ENCODE results near the gene DHRS12.

The DHRS12 gene

GRCh38 chr13:51805925-51806324 is 2.0 kb upstream of the DHRS12 start:
- TF ChIP-seq GATA2 (IDR thresholded peaks at IDR 0.05; ENCODE audit: low read depth, low read length) (no peak), GATA3 (IDR thresholded peaks at IDR 0.05; ENCODE audit: low read depth, low read length) (no peak)

GRCh38 chr13:51805313-51805712 is 1.4 kb upstream of the DHRS12 start:
- no peak for TF ChIP-seq GATA3 (IDR thresholded peaks at IDR 0.05; ENCODE audit: low read depth, low read length)
- TF ChIP-seq GATA2 (IDR thresholded peaks at IDR 0.05; ENCODE audit: low read depth, low read length), result no peak

GRCh38 chr13:51804295-51805172 is 571 bp upstream of the DHRS12 start:
- TF ChIP-seq GATA3 (IDR thresholded peaks at IDR 0.05; ENCODE audit: low read depth, low read length) (no peak), GATA2 (IDR thresholded peaks at IDR 0.05; ENCODE audit: low read depth, low read length) (no peak)

GRCh38 chr13:51802631-51803418 is 1.1 kb downstream of the DHRS12 start:
- TF ChIP-seq GATA2 (IDR thresholded peaks at IDR 0.05; ENCODE audit: low read depth, low read length) (no peak), GATA3 (IDR thresholded peaks at IDR 0.05; ENCODE audit: low read depth, low read length) (no peak)

- TF ChIP-seq GATA3 (IDR thresholded peaks at IDR 0.05; ENCODE audit: low read depth, low read length) (no peak), GATA2 (IDR thresholded peaks at IDR 0.05; ENCODE audit: low read depth, low read length) (no peak)
These were observed 2.3 kb downstream of the DHRS12 start for GRCh38 chr13:51801631-51802099.

- TF ChIP-seq GATA3 (IDR thresholded peaks at IDR 0.05; ENCODE audit: low read depth, low read length) (no peak), GATA2 (IDR thresholded peaks at IDR 0.05; ENCODE audit: low read depth, low read length) (no peak)
These were observed 3.5 kb downstream of the DHRS12 start for GRCh38 chr13:51800486-51800885.

GRCh38 chr13:51799261-51799660 is 4.7 kb downstream of the DHRS12 start:
- no peak for TF ChIP-seq GATA3 (IDR thresholded peaks at IDR 0.05; ENCODE audit: low read depth, low read length)
- no peak for TF ChIP-seq GATA2 (IDR thresholded peaks at IDR 0.05; ENCODE audit: low read depth, low read length)

GRCh38 chr13:51797664-51798488 is 6.1 kb downstream of the DHRS12 start:
- TF ChIP-seq GATA2 (IDR thresholded peaks at IDR 0.05; ENCODE audit: low read depth, low read length) (no peak), GATA3 (IDR thresholded peaks at IDR 0.05; ENCODE audit: low read depth, low read length) (no peak)

GRCh38 chr13:51796546-51796945 is 7.4 kb downstream of the DHRS12 start:
- no peak for TF ChIP-seq GATA3 (IDR thresholded peaks at IDR 0.05; ENCODE audit: low read depth, low read length)
- TF ChIP-seq GATA2 (IDR thresholded peaks at IDR 0.05; ENCODE audit: low read depth, low read length), result no peak

- no peak for TF ChIP-seq GATA3 (IDR thresholded peaks at IDR 0.05; ENCODE audit: low read depth, low read length)
- no peak for TF ChIP-seq GATA2 (IDR thresholded peaks at IDR 0.05; ENCODE audit: low read depth, low read length)
These were observed 8.5 kb downstream of the DHRS12 start for GRCh38 chr13:51795419-51795818.

GRCh38 chr13:51794964-51795363 is 9.0 kb downstream of the DHRS12 start:
- TF ChIP-seq GATA2 (IDR thresholded peaks at IDR 0.05; ENCODE audit: low read depth, low read length) (no peak), GATA3 (IDR thresholded peaks at IDR 0.05; ENCODE audit: low read depth, low read length) (no peak)

GRCh38 chr13:51793570-51794271 is 10.2 kb downstream of the DHRS12 start:
- no peak for TF ChIP-seq GATA2 (IDR thresholded peaks at IDR 0.05; ENCODE audit: low read depth, low read length)
- TF ChIP-seq GATA3 (IDR thresholded peaks at IDR 0.05; ENCODE audit: low read depth, low read length), result no peak

Data from SH-SY5Y (cell line).